D721Med (cell line): ENCODE results near the gene COL4A1.

Experiments used
- DNase-seq: peaks from one replicate; pipeline ENCODE4 v3.0.0; 2011; ENCODE audit warnings: low spot score; ENCODE audit not compliant: insufficient read length
- FAIRE-seq: peaks from 2 replicates; lab custom pipeline; 2011; peaks lifted over from hg19 to GRCh38; lab: Jason Lieb, UNC
- TF ChIP-seq, protein P1 (sequence below): IDR thresholded peaks from 2 replicates; pipeline ENCODE4 v1.5.1; 2012; ENCODE audit warnings: mild to moderate bottlenecking, control low read depth; ENCODE audit not compliant: insufficient read depth; ENCODE audit errors: missing control alignments

The COL4A1 gene

DNA sequence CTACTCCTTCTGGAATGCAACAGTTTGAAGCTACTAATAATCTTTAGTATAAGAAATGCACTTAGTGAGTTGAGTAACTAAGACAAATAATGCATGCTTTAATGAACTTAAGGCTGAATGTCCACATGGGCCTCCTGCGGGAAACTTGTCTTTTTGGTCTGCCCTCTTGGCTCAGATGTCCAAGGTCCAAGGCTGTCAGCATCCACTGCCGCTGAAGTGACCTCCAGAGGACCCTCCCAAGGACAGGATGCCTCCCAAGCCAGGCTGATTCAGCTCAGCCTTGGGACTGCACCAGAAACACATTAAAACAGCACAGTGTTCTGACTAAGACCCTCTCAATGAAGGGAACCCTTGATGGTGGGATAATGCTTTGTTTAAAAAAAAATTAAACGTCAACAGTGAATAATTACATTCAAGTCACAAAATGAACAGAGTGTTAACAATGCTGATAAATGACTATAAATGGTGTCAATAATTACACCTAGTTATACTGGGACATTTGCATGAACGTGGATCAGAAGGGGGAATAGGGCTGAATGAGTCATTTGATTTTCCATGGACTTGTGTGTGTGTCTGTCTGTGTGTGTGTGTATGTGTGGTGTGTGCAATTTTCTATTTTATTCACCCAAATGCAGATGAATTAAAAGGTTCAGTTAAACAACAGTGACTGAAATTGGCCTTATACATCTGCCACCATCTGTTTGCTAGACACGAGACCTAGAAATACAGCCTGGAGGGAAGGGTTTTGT, 150.5 kb downstream of the COL4A1 start:
- no peak for DNase-seq
- TF ChIP-seq, protein P1, sequence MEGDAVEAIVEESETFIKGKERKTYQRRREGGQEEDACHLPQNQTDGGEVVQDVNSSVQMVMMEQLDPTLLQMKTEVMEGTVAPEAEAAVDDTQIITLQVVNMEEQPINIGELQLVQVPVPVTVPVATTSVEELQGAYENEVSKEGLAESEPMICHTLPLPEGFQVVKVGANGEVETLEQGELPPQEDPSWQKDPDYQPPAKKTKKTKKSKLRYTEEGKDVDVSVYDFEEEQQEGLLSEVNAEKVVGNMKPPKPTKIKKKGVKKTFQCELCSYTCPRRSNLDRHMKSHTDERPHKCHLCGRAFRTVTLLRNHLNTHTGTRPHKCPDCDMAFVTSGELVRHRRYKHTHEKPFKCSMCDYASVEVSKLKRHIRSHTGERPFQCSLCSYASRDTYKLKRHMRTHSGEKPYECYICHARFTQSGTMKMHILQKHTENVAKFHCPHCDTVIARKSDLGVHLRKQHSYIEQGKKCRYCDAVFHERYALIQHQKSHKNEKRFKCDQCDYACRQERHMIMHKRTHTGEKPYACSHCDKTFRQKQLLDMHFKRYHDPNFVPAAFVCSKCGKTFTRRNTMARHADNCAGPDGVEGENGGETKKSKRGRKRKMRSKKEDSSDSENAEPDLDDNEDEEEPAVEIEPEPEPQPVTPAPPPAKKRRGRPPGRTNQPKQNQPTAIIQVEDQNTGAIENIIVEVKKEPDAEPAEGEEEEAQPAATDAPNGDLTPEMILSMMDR, result no peak
- FAIRE-seq, result no peak

DNA sequence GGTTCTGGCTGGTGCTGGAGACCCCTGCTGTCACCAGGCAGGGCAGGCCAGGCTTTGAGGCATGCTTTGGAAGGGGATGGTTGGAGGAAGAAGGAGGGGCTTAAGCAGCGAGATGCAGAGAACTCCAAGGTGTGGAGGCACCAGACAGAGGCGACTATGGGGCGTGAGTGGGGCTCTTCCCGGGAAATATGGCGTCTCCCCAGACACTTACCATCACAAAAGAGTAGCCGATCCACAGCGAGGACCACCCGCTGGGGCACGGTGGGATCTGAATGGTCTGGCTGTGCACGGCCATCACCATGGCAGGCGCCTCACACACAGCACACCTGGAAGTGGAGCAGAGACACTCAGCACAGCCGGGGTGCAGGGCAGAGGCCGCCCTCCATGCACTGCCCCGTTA, 151.9 kb downstream of the COL4A1 start:
- TF ChIP-seq, protein P1, result no peak
- no peak for FAIRE-seq
- no peak for DNase-seq

DNA sequence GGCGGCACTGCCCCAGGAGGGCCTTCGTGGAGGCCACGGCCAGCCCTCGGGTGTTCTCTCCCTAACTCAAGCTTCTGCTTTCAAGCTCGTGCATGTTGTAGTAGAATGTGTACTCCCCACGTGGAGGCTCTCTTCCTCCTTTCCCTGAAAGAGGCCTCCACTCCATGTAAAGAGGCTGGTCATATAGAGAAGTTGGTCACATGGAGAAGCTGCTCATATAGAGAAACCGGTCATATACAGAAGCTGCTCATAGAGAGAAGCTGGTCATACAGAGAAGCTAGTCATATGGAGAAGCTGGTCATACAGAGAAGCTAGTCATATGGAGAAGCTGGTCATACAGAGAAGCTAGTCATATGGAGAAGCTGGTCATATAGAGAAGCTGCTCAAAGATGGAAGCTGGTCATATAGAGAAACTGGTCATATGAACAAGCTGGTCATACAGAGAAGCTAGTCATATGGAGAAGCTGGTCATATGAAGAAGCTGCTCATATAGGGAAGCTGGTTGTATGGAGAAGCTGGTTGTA, 152.5 kb downstream of the COL4A1 start:
- FAIRE-seq (no peak), DNase-seq (no peak)
- TF ChIP-seq, protein P1, result no peak

DNA sequence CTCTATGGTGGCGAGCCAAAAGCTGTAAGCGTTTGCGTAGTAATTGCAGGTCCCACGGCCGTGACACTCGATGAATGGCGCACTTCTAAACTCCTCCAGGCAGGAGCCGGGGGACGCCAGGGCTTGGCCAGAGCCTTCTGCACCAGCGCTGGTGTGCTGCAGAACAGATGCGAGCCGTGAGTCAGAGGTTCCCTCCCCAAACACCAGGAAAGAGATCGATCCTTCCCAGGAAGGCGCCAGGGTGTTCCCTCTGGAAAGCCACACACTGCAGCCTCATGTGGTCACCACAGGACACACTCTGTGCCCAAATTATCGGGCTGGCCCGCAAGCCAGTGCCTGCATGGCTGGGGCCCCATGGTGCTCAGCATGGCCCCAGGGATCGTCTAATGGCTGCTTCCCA, 154.6 kb downstream of the COL4A1 start:
- TF ChIP-seq, protein P1, result no peak
- DNase-seq (no peak), FAIRE-seq (no peak)

DNA sequence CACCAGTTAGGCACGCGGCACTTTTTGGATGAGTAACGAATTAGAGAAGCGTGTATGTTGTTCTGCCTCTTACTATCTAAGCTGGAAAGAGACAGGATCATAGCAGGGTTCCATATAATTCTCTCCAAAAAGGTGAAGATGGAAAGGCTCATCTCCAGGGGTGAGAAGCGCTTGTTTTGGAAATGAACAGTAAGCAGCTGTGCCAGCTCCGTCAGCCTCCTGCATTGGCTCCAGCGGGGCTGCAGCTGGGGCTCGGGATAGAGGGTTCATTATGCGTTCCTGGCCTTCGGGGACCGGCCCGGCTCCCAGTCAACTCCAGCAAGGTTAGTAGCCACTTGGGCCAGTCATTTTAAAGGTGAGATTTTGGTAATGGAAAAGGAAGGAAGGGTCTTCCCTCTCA, 155.5 kb downstream of the COL4A1 start:
- DNase-seq, result no peak
- no peak for FAIRE-seq
- TF ChIP-seq, protein P1, result no peak

DNA sequence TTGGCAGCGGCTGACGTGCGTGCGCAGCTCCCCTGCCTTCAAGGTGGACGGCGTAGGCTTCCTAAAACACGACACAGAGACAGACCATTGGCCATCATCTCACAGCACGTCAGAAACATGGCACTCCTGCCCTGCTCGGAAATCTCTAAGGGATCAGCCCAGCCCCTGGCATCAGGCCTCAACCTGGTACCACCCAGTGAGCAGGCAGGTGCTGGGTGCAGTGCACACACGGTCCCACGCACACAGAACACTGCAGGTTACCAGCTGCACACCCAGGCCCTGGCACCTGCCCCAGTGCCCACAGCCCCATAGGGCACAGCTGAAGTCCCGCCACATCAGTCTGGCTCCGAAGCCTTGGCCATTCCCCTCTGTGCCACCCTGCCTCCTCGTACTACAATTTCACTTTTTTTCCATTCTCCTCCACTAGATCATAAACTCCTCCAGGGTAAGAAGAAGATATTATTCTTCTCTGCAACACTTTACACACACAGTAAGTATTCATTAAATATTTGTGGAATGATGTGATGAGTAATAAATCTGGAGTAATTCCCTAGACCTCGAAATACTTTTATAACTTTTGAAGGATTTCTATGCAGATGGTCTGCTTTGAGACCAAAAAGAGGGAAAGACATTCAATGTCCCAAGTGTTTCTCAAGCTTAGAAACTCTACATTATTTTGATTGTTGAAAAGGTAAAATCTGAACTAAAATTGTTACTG, 156.4 kb downstream of the COL4A1 start:
- TF ChIP-seq, protein P1, result no peak
- FAIRE-seq, result no peak
- no peak for DNase-seq

DNA sequence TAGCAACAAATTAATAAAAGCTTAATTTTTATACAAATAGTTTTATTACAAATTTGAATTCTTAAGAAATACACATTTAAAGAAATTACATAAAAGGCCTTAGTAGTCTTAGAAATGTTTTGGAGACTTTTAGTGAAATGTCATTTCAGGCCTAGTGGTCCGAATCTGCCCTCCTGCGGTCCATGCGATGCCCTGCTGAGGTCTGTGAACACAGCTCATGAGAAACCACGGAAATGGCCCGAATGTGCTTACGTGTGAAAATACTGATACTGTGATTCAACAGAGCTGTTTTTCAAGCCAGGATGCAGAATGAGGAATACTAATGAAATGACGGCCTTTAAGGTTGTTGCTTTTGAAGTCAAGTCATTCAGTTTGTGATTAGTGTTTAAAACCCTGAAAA, 157.9 kb downstream of the COL4A1 start:
- FAIRE-seq (no peak), DNase-seq (no peak)
- TF ChIP-seq, protein P1, result no peak
